Chondrocyte (in vitro differentiated cells): ENCODE results near the gene NDFIP2. TPM values are rescaled to one million over a fixed set of nuclear protein-coding genes. Genes with fewer than 3 reads are reported as not detected.

Experiments used
- DNase-seq: peaks from one replicate; pipeline ENCODE4 v3.0.0; 2021; ENCODE audit warnings: mixed read lengths, low spot score
- H3K27ac Mint-ChIP-seq: one replicate; pipeline ENCODE4 v1.8.0; 2021; ENCODE audit warnings: mild to moderate bottlenecking, moderate library complexity, mixed read lengths; ENCODE audit not compliant: unreplicated experiment
- H3K27me3 Mint-ChIP-seq: 2 replicates; pipeline ENCODE4 v1.8.0; 2021; ENCODE audit warnings: low read depth, mixed read lengths
- H3K36me3 Mint-ChIP-seq: 2 replicates; pipeline ENCODE4 v1.8.0; 2021; ENCODE audit warnings: low read depth, mixed read lengths
- H3K4me1 Mint-ChIP-seq: 2 replicates; pipeline ENCODE4 v1.8.0; 2021; ENCODE audit warnings: low read depth, mild to moderate bottlenecking, mixed read lengths
- H3K4me3 Mint-ChIP-seq: one replicate; pipeline ENCODE4 v1.8.0; 2021; ENCODE audit warnings: mild to moderate bottlenecking, moderate library complexity, mixed read lengths; ENCODE audit not compliant: unreplicated experiment
- H3K9me3 Mint-ChIP-seq: 2 replicates; pipeline ENCODE4 v1.8.0; 2021; ENCODE audit warnings: low read depth, mixed read lengths
- total RNA-seq: library from RNA; stranded (reverse); gene quantifications from 3 replicates; pipeline ENCODE4 v1.2.1, GENCODE V29; 2021
- TF ChIP-seq, protein P1 (sequence below): fragments of 200-600 bp; sonication (generic); IDR thresholded peaks from 2 replicates; pipeline ENCODE4 v1.5.0; 2021; ENCODE audit warnings: antibody characterized with exemption, mild to moderate bottlenecking, moderate library complexity

NDFIP2 gene
- total RNA-seq, 1 donor from 2014 or later, result 33.9 TPM

DNA sequence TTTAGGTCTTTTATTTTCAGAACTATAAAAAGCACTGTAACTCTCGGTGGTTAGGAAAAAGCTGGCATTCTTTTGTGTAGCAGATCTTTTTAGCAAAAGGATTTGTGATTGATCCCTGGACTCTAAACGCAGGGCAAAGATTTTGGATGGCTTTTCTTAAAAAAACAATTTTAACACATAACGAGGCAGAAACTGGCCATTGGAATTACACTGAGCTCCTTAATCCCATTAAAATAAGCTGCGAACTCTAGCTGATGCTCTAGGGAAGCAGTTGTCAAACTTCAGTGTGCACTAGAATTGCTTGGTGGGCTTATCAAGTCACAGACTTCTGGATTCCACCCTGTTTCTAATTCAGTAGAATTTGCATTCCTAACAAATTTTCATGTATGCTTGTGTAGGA, 33.8 kb upstream of the NDFIP2 start:
- H3K4me1 Mint-ChIP-seq, result peaks cover 8% of the 10 kb centered on the region
- H3K27me3 Mint-ChIP-seq, result no peaks in the 10 kb centered on the region
- H3K9me3 Mint-ChIP-seq, result no peaks in the 10 kb centered on the region

DNA sequence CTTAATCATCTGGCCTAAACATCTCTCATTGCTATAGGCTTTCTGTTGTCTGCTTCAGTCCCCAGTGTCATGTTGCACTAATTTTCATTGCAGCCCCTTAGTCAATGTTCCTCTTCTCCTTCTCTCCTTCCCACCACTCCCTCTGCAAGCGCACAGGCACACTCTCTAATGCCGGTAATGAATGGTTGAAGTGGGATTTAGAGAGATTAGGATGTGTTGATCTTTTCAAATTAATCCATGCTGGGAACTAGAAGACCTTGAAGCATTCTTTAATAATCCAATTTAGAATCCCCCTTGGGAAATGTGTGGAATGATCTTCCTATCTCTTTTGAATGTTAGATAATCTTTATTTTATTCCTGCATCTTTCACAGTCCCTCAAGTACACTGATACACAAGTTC, 33.2 kb upstream of the NDFIP2 start:
- no peak for DNase-seq
- H3K4me1 Mint-ChIP-seq, result peaks cover 8% of the 10 kb centered on the region
- no peaks in the 10 kb centered on the region for H3K27me3 Mint-ChIP-seq
- H3K27ac Mint-ChIP-seq, result no peak overlapping the region
- no peaks in the 10 kb centered on the region for H3K36me3 Mint-ChIP-seq
- no peaks in the 10 kb centered on the region for H3K9me3 Mint-ChIP-seq
- H3K4me3 Mint-ChIP-seq, result no peak overlapping the region
- TF ChIP-seq, protein P1, sequence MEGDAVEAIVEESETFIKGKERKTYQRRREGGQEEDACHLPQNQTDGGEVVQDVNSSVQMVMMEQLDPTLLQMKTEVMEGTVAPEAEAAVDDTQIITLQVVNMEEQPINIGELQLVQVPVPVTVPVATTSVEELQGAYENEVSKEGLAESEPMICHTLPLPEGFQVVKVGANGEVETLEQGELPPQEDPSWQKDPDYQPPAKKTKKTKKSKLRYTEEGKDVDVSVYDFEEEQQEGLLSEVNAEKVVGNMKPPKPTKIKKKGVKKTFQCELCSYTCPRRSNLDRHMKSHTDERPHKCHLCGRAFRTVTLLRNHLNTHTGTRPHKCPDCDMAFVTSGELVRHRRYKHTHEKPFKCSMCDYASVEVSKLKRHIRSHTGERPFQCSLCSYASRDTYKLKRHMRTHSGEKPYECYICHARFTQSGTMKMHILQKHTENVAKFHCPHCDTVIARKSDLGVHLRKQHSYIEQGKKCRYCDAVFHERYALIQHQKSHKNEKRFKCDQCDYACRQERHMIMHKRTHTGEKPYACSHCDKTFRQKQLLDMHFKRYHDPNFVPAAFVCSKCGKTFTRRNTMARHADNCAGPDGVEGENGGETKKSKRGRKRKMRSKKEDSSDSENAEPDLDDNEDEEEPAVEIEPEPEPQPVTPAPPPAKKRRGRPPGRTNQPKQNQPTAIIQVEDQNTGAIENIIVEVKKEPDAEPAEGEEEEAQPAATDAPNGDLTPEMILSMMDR, result no peak

More for the DNA sequence above, 33.8 kb upstream of the NDFIP2 start:
- H3K36me3 Mint-ChIP-seq, result no peaks in the 10 kb centered on the region
- H3K27ac Mint-ChIP-seq, result no peak overlapping the region
- no peak for DNase-seq
- H3K4me3 Mint-ChIP-seq, result no peak overlapping the region
- TF ChIP-seq, protein P1, result no peak

DNA sequence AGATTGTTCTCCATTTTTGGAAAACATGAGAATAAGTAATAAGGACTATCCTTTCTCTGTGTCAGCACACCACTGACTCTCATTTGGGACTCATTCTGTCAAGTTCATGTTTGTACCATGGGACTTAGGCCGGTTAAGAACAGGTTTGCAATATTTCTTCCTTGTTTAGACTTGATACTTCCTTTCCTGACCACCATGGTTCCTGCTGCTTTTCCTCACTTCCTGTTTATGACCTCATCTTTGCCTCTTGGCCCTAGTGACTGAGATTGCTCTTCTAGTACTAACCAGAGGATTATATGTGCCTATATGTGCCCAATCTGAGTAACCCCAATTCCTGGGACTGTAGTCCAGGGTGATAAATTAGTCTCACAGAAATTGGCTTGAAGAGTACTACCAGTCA, 32.5 kb upstream of the NDFIP2 start:
- H3K4me3 Mint-ChIP-seq, result no peak overlapping the region
- H3K36me3 Mint-ChIP-seq, result no peaks in the 10 kb centered on the region
- no peaks in the 10 kb centered on the region for H3K27me3 Mint-ChIP-seq
- H3K9me3 Mint-ChIP-seq, result no peaks in the 10 kb centered on the region
- TF ChIP-seq, protein P1, result no peak
- no peak overlapping the region for H3K27ac Mint-ChIP-seq
- no peak for DNase-seq
- peaks cover 8% of the 10 kb centered on the region for H3K4me1 Mint-ChIP-seq

DNA sequence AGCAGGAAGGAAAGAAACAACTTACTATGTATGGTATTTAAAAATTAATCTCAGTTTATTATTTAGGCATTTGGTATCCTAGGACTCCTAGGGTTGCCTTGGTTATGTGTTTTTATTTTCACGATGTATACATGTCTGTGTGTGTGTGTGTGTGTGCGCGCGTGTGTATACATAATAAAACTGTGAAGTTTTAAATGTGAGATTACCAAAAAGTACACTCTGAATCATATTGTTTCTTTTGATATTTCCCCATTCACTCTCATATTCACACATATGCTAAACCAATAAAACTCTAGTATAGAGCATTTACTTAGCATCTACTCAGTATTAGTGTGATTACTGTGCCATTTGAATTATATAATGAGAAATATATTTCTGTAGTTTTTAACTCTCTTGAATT, 30.8 kb upstream of the NDFIP2 start:
- Mint-ChIP-seq H3K4me1 (peaks cover 8% of the 10 kb centered on the region), H3K4me3 (no peak overlapping the region), H3K9me3 (no peaks in the 10 kb centered on the region), H3K27me3 (no peaks in the 10 kb centered on the region), H3K27ac (no peak overlapping the region), H3K36me3 (no peaks in the 10 kb centered on the region)
- DNase-seq, result no peak
- TF ChIP-seq, protein P1, result no peak

DNA sequence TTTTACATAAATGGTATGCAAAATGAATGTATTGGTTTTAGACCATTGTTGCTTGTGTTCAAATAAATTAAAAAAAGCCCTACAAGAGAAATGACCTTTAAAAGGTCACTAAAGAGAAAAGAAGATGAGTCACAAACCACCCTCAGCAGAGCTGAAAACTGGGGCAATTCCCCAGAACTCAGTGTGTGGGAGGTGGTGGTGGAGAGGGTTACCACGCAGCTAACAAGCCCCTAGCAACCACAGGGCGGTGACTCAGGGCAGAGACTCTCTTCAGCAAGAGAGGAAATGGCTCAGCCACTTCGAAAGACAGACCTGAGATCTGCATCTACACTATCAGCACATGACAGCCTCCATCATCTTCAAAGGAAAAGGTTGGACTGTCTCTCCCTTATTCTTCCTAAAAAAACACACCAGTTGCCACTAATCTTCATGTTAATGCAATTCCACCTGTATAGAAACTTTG, 29.4 kb upstream of the NDFIP2 start:
- H3K27me3 Mint-ChIP-seq, result no peaks in the 10 kb centered on the region
- H3K27ac Mint-ChIP-seq, result no peak overlapping the region
- no peak for DNase-seq
- H3K4me1 Mint-ChIP-seq, result peaks cover 8% of the 10 kb centered on the region
- H3K9me3 Mint-ChIP-seq, result no peaks in the 10 kb centered on the region
- no peak overlapping the region for H3K4me3 Mint-ChIP-seq
- H3K36me3 Mint-ChIP-seq, result no peaks in the 10 kb centered on the region
- TF ChIP-seq, protein P1, result no peak
